HepG2 (cell line): ENCODE measurements around the gene GALR3. TPM values are rescaled to one million over a fixed set of nuclear protein-coding genes. Genes with fewer than 3 reads are reported as not detected.

Source experiments
- ATF1 ChIP-seq: IDR thresholded peaks from 2 replicates; pipeline ENCODE4 v1.6.1; 2016; ENCODE audit warnings: mild to moderate bottlenecking, control low read depth
- HNF4G ChIP-seq, 2 experiments: sonication (generic) in 1 of 2; formaldehyde crosslinking in 1 of 2; IDR thresholded peaks; 2 replicates each; pipeline versions ENCODE4 v1.4.0 to v1.6.1; 2011 to 2020; ENCODE audit warnings: borderline replicate concordance in 2 of 2, low read depth in 2 of 2, mild to moderate bottlenecking in 2 of 2, low read length in 1 of 2, missing genetic modification reagents in 1 of 2, moderate library complexity in 1 of 2
- LCORL ChIP-seq, 2 experiments: fragments of 450-650 bp in 1 of 2; sonication (generic) in 1 of 2; formaldehyde crosslinking in 1 of 2; IDR thresholded peaks; 2 replicates each; pipeline versions ENCODE4 v1.5.0 to v1.6.1; 2017 to 2020; ENCODE audit warnings: antibody characterized with exemption in 1 of 2, missing genetic modification reagents in 1 of 2
- RBM22 ChIP-seq: fragments of 200-400 bp; formaldehyde crosslinking; optimal IDR thresholded peaks from 2 replicates; pipeline ENCODE3; 2017; ENCODE audit warnings: mild to moderate bottlenecking, low read length, moderate library complexity
- RCOR2 ChIP-seq: IDR thresholded peaks from 2 replicates; pipeline ENCODE4 v1.6.1; 2016; ENCODE audit warnings: missing biosample characterization, missing genetic modification reagents
- SKIL ChIP-seq: sonication (generic); formaldehyde crosslinking; IDR thresholded peaks from 2 replicates; pipeline ENCODE4 v1.8.0; 2022; ENCODE audit warnings: missing genetic modification reagents, mild to moderate bottlenecking, moderate library complexity, borderline replicate concordance
- TGIF2 ChIP-seq: IDR thresholded peaks from 2 replicates; pipeline ENCODE4 v1.6.1; 2016; ENCODE audit warnings: control low read depth, missing compliant biosample characterization
- ZNF260 ChIP-seq: sonication (generic); formaldehyde crosslinking; IDR thresholded peaks from 2 replicates; pipeline ENCODE4 v1.4.0; 2020; ENCODE audit warnings: missing genetic modification reagents, low read depth, mild to moderate bottlenecking, borderline replicate concordance
- ZNF296 ChIP-seq: sonication (generic); formaldehyde crosslinking; conservative IDR thresholded peaks from 2 replicates; pipeline ENCODE4 v1.5.0; 2020; ENCODE audit warnings: mild to moderate bottlenecking, missing genetic modification reagents
- ZNF737 ChIP-seq: sonication (generic); formaldehyde crosslinking; IDR thresholded peaks from 2 replicates; pipeline ENCODE4 v1.5.0; 2020; ENCODE audit warnings: missing genetic modification reagents, mild to moderate bottlenecking, borderline replicate concordance
- ZSCAN9 ChIP-seq: IDR thresholded peaks from 2 replicates; pipeline ENCODE4 v1.6.1; 2016; ENCODE audit warnings: borderline replicate concordance
- polyA plus RNA-seq, 8 experiments: library from polyadenylated mRNA; depleted of rRNA in 3 of 8; stranded (reverse) in 7 of 8; unstranded in 1 of 8; fragments of >200 nt; fragmentation: Illumina TruSeq in 4 of 8; extraction: Trizol in 4 of 8; gene quantifications; 2 replicates each; pipeline versions ENCODE4 v1.2.1 to v1.2.3, GENCODE V29; 2011 to 2016; ENCODE audit warnings: low read depth in 4 of 8, missing spikeins in 1 of 8, mixed read lengths in 1 of 8; ENCODE audit not compliant: insufficient read depth in 1 of 8
- total RNA-seq, 5 experiments: library from RNA; depleted of rRNA; stranded (reverse); fragments of >200 nt; fragmentation: Illumina TruSeq; extraction: Trizol; gene quantifications; 2 replicates each; pipeline ENCODE4 v1.2.3, GENCODE V29; 2016; ENCODE audit warnings: low read depth in 1 of 5
- TF ChIP-seq, protein P1 (sequence below): sonication (generic); formaldehyde crosslinking; IDR thresholded peaks from 2 replicates; pipeline ENCODE4 v1.8.0; 2022; ENCODE audit warnings: missing genetic modification reagents, mild to moderate bottlenecking, inconsistent platforms, borderline replicate concordance
- TF ChIP-seq, protein P2 (sequence below): sonication (generic); formaldehyde crosslinking; IDR thresholded peaks from 2 replicates; pipeline ENCODE4 v1.4.0; 2020; ENCODE audit warnings: mild to moderate bottlenecking, missing genetic modification reagents
- TF ChIP-seq, protein P3 (sequence below): sonication (generic); formaldehyde crosslinking; IDR thresholded peaks from 2 replicates; pipeline ENCODE4 v1.8.1; 2022; ENCODE audit warnings: low read depth, mild to moderate bottlenecking, missing genetic modification reagents

Gene GALR3
- total and polyA plus RNA-seq, 2 of the 13 experiments (the other 11 are each of a cell fraction or from before 2014, with no cell fraction given): 0.13 TPM; not detected in 1

DNA sequence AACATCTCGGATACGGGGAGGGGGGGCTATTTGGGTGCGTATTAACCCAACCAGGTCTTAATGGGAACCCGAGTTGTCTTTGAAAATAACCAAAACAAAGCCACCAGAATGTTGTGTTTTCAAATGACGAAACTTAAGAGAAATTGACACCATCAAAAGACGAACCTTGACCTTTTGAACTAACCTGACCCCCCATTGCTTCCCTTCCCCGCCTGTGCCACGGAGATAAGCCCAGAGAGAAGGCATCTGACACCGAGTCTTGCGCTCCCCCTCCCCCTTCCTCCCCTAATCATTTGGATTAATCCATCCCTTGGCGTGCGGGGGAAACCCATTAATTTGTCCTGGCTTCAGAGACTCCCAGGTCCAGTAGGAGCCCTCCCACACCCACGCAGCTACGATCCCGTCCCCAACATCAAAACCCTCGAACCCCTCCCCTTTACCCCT is 20.0 kb upstream of the GALR3 start (continued):
- TF ChIP-seq HNF4G (IDR thresholded peaks at IDR 0.05; ENCODE audit: borderline replicate concordance, low read depth, low read length) (peak; percentile 81), HNF4G (CRISPR knock-in tag; IDR thresholded peaks at IDR 0.05; ENCODE audit: borderline replicate concordance, low read depth) (no peak), SKIL (peak; percentile 43; the same call in 1 of the 2 replicates), ZNF737 (CRISPR knock-in tag) (0 out of 2 replicates have a peak, but pooled peaks have one; percentile 27), ZSCAN9 (CRISPR knock-in tag) (no peak), RBM22 (no peak), ZNF296 (CRISPR knock-in tag) (no peak), ATF1 (CRISPR knock-in tag) (0 out of 2 replicates have a peak, but pooled peaks have one; percentile 1), RCOR2 (CRISPR knock-in tag) (no peak), LCORL (IDR thresholded peaks at IDR 0.05) (0 out of 2 replicates have a peak, but pooled peaks have one; percentile 9), LCORL (CRISPR knock-in tag; IDR thresholded peaks at IDR 0.05) (no peak; the same call in 1 of the 2 replicates), TGIF2 (CRISPR knock-in tag) (0 out of 2 replicates have a peak, but pooled peaks have one; percentile 3), ZNF260 (CRISPR knock-in tag) (no peak)
- TF ChIP-seq, protein P1, sequence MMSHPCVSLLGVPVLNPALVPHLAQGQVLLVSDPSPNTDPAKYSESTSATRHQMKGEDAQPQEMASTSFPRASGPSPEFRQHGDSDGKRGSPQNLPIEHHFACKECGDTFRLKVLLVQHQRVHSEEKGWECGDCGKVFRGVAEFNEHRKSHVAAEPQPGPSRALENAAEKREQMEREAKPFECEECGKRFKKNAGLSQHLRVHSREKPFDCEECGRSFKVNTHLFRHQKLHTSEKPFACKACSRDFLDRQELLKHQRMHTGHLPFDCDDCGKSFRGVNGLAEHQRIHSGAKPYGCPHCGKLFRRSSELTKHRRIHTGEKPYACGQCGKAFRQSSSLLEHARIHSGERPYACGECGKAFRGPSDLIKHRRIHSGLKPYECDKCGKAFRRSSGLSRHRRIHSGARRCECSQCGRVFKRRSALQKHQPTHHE: no peak
- TF ChIP-seq, protein P2, sequence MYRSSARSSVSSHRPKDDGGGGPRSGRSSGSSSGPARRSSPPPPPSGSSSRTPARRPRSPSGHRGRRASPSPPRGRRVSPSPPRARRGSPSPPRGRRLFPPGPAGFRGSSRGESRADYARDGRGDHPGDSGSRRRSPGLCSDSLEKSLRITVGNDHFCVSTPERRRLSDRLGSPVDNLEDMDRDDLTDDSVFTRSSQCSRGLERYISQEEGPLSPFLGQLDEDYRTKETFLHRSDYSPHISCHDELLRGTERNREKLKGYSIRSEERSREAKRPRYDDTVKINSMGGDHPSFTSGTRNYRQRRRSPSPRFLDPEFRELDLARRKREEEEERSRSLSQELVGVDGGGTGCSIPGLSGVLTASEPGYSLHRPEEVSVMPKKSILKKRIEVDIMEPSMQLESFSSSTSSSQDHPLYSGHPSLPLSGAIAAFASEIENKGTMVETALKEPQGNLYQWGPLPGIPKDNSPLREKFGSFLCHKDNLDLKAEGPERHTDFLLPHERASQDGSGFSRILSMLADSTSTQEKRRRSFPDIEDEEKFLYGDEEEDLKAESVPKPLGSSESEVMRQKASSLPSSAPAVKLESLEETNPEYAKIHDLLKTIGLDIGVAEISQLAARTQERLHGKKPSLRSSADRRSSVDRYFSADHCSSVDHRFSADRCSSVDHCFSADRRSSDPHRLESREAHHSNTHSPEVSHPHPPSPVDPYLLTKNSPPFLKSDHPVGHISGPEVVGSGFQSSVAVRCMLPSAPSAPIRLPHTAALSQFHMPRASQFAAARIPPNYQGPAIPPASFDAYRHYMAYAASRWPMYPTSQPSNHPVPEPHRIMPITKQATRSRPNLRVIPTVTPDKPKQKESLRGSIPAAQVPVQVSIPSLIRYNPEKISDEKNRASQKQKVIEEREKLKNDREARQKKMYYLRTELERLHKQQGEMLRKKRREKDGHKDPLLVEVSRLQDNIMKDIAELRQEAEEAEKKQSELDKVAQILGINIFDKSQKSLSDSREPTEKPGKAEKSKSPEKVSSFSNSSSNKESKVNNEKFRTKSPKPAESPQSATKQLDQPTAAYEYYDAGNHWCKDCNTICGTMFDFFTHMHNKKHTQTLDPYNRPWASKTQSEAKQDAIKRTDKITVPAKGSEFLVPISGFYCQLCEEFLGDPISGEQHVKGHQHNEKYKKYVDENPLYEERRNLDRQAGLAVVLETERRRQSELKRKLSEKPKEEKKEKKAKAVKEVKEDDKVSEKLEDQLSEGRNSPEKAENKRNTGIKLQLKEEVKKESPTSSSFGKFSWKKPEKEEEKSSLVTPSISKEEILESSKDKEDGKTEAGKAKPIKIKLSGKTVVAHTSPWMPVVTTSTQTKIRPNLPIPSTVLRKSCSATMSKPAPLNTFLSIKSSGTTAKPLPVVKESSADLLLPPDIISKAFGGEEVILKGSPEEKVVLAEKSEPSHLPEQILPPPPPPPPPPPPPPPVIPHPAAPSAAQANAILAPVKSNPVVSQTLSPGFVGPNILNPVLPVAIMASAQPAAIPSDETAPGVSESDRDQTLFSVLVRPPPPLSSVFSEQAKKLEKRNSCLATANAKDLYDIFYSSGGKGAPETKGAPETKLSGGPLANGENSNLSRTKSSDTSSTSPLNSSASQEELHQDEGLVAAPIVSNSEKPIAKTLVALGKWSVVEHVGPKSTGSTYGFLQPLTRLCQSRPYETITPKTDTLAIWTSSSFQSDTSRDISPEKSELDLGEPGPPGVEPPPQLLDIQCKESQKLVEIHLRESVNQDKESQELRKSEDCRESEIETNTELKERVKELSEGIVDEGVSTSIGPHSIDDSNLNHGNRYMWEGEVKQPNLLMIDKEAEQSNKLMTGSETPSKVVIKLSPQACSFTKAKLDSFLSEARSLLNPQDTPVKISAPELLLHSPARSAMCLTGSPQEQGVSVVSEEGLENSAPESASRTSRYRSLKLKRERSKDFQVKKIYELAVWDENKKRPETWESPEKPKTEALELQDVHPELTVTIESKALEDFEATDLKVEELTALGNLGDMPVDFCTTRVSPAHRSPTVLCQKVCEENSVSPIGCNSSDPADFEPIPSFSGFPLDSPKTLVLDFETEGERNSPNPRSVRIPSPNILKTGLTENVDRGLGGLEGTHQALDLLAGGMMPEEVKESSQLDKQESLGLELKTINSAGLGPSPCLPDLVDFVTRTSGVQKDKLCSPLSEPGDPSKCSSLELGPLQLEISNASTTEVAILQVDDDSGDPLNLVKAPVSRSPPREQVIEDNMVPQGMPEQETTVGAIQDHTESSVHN (CRISPR knock-in tag): no peak
- TF ChIP-seq, protein P3, sequence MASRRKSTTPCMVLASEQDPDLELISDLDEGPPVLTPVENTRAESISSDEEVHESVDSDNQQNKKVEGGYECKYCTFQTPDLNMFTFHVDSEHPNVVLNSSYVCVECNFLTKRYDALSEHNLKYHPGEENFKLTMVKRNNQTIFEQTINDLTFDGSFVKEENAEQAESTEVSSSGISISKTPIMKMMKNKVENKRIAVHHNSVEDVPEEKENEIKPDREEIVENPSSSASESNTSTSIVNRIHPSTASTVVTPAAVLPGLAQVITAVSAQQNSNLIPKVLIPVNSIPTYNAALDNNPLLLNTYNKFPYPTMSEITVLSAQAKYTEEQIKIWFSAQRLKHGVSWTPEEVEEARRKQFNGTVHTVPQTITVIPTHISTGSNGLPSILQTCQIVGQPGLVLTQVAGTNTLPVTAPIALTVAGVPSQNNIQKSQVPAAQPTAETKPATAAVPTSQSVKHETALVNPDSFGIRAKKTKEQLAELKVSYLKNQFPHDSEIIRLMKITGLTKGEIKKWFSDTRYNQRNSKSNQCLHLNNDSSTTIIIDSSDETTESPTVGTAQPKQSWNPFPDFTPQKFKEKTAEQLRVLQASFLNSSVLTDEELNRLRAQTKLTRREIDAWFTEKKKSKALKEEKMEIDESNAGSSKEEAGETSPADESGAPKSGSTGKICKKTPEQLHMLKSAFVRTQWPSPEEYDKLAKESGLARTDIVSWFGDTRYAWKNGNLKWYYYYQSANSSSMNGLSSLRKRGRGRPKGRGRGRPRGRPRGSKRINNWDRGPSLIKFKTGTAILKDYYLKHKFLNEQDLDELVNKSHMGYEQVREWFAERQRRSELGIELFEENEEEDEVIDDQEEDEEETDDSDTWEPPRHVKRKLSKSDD: no peak
